Left renal cortex interstitium (tissue), 4 donors: ENCODE data around the gene LIX1L. TPM values are rescaled to one million over a fixed set of nuclear protein-coding genes. Genes with fewer than 3 reads are reported as not detected.

Source experiments
- DNase-seq, 4 donors: peaks; one replicate each; pipeline ENCODE4 v3.0.0-alpha.2; 2013; ENCODE audit warnings: low read depth in 4 of 4, low spot score in 2 of 4, missing footprints in 1 of 4
- polyA plus RNA-seq, 4 donors: library from polyadenylated mRNA; unstranded; fragments of 120-200 nt; gene quantifications; one replicate each; pipeline ENCODE4 v1.2.1, GENCODE V29; 2013; ENCODE audit not compliant: insufficient read length in 4 of 4

LIX1L gene
- polyA plus RNA-seq, 4 donors, result 23.9 to 28.0 (median 25.3) TPM

DNA sequence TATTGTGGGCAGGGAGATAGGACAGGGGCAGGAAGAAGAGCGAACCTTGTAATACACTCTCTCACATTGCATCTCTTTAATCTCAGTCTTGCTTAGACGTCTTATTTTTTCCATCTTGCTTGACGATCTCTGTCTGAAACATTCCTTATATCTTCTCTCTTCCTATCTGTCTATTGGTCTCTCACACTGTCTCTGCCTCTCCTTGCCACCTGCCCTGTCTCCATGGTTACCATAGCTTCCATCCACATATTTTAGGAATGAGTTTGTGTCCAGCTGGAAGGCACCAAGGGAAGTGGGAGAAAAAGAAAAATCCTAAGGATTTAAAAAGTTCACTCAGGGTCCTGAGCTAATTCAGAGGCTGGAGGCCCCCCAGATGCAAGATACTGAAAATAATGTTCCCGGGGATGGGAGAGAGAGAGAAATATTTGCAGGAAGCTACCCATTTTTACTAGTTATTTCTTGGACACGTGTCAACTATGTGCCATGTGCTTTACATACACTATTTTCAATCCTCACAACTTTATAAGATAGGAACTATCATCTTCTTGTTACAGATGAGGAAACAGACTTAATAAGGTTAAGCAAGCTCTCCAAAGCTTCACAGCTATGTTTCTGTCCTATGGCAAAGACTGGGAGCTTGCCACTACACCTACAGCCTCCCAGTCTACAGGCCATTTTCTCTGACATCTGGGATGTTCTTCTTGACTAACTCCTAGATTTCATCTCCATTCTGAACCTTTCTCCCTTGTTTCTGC lies 5.6 kb upstream of the LIX1L start:
- DNase-seq, result no peak

DNA sequence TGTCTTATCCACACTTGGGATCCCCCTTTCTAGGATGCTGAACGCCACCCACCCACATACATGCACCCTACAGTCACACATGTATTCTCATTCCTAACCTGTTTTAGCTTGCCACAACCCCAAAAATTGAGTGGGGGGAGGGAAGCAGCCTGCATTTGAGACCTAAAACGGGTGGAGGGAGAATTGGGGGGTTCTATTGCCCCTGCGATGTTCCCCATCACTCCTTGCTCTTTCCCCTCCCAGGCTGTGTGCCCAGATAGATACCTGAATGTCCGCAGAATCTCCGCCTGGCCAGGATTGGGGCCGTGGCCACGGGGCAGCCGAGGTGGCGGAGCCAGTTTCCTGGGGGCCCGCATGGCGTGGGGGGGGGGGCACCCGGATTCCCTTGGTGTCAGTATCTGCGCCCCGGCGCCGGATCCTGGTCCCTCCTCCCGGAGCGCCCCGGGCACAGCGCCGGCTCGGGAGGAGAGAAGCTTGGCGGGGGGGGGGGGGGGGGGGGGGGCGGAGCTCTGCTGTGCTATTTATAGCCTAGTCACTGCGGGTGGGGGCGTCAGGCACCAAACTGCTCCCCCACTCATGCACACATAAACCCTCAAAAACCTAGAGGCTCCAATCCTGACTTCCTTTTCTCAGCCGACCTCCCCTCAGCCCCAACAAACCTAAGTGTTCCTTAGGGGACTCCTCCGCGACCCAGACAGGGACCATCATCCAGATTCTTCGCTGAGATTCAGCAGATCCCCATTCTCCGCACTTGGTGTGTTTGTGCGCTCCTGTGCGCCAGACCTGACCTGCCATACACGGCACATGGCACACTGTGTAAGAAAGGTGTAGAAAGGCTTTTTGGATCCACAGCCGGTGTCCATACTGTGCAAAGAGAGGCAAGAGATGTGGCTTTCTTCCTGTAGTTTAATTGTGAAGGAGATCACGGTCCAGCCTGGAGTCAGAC lies 4.6 kb upstream of the LIX1L start:
- no peak for DNase-seq

DNA sequence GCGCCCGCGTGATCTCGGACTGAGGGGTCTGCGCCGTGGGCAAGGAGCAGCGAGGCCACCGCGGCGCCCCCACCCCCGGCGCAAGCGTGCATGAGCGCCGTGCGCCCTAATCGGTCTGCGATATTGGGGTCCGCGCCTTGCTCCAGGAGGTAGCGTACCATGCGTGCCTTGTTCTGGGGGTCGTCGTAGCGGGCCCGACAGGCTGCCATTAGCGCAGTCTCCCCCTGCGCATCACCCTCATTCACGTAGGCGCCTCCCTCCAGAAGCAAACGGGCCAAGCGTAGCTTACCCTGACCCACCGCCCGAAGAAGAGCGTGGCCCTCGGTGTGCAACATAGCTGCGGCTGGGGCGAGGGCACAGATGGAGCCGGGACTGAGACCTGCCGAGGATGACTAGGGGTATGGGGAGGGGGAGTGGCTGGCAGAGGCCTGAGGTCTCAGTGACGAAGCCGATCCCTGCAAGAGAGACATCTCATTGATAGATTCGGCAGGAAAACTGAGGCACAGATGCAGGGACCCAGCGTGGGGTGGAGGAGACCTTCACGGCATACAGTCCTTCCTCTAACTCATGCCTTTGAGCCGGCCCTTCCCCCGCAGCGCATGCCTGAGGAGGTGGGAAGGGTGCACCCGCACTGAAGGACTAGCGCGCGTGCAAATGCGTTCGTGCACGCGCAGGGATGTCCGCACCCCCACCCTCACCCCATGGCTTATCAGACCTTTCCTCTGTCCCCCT lies 3.8 kb upstream of the LIX1L start:
- no peak for DNase-seq

DNA sequence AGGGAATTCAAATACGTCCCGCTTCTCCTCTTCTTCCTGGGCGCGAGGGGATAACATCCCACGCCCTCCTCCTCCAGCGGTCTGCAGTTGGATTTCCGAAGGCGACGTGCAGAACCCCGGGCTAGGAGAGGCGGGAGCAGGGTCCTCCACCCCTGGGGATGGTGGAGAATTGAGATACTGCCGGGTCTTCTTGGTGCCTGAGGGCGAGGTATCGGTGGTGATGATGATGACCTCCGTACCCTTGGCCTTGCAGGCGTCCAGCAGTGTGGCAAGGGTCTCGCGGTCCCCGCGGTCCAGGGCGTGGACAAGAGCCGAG lies 3.2 kb upstream of the LIX1L start:
- DNase-seq, result no peak

DNA sequence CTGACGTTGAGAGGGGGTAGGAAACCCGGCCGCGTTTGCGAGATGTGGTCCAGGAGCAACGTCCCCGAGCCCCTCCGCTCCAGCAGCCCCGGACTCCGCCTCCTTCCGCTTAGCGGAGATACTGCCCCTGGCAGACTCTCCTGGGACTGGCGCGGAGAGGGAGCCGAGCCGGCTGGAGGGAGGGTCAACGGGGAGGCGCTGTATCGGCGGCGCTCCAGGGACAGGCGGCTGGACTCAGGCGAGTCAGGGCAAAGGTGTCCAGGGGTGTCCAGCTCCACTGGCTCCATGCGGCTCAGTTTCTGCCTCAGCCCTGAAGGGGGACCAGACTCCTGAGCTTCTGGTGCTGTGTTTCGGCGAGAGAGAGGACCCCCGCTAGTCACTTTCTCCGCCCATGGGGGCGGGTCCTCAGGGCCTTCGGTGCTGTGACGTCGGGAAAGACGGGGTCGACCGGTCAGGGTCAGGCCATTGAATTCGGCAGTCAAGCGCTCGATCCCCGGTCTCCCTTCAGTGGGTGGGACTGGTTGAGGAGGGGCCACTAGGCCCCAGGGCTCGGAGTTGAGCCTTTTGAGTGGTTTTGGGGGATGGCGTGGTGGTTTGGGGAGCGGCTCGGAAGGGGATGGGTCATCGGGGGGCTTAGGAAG lies 2.8 kb upstream of the LIX1L start:
- peak in 2 of 4 donors; percentile 77 to 80 for DNase-seq

DNA sequence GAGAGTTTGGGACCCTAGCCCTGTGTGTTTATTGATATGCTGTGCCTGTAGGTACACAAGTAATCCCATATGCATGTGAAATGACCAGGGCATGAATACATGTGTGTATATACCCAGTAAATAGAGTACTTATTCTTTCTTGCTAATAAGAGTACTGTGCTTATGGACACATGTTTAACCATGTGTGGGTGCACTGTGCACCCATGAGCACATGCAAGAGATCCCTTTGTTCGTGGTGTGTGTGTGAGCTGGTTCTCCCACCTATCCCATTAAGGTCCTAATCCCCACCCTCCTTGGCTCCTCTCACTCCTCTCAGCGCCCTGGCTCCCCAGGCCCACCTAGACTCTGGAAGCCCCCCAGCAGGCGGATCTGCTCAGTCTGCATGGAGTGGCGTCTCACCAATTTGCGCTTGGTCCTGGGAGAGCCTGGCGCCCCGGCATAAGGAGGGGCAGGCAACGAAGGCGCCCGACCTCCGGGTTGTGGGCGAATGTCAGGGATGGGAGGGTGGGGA lies 2.2 kb upstream of the LIX1L start:
- DNase-seq, result no peak

DNA sequence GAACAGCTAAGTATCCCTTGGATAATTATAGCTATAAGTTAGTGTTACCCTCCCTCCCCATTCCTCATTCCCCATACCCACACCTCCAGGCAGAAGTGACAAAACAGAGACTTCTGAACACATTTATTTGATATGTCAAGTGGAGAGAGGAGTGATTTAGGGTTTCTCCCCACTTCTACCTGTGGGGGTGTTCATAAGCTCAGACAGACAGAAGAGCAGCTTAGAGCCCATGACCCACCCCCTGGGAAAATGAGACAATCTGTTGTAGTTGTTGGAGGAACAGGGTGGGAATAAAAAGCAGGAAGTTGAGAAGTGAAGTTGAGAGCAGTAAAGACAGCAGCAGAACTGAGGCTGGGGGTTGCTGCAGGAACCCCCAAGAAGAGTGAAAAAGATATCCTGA lies 1.5 kb upstream of the LIX1L start:
- DNase-seq, result no peak

DNA sequence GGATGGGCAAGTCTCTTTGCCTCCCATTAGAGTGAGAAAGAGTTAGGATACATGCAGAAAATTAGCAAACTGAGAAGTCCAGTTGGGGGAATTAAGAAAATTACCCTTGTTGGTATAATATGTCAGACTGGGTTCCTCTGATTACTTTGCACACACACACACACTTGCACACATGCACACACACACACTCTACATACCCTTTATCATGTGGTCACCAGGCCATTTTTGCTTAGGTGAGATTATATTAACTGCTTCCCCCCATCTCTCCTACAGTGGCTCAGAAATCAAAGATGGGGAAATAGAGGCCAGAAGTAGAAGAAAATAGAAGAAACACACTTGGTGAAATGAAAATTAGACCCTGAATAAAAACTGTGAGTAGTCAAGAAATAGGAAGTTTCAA lies 917 bp upstream of the LIX1L start:
- DNase-seq, result no peak

DNA sequence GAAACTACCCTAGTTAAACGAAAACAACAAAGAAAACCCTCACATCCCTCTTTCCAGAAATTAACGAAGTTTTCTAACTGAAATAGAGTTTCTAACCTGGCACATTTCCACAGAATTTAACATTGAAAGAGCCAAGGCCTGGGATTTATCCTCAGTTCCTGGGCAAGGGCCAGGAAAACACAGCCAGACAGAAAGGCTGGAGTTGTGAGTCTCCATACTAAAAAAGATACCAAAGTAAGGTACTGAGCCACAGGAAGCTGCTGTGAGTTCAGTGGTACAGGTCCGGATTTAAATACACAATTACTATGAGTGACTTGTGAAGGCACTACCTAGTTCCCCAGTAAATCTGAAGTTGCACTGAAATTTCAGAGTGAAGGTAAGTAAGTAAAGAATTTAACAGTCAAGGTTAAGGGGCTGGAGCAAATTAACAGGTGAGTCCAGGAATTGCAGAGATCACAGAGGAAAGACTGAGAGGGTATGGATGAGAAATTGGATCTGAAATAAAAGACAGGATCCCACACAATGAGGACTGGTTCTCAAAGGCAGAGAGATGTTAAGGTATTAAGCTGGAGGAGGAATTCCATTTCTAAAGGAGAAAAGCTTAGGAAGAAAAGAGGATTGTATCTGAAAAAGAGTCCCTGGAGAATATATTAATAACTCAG lies 905 bp downstream of the LIX1L start:
- DNase-seq, result no peak

DNA sequence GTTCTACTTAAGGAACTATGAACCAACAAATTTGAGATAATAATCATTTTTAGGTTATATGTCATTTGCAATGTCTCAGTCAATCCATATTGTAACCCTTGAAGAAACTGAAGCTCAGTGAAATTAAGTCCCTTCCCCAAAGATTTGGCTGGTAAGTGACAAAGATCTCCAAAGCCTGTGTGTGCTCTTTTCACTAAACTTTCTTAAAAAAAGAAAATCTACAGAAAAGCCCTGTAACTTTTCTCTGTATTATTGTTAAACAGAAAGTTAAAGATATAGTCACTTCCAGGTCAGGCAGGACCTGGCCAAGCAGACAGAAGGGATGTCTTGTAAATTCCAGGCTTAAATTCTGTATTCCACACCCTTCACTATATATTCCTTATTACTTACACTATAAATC lies 1.5 kb downstream of the LIX1L start:
- DNase-seq, result no peak

DNA sequence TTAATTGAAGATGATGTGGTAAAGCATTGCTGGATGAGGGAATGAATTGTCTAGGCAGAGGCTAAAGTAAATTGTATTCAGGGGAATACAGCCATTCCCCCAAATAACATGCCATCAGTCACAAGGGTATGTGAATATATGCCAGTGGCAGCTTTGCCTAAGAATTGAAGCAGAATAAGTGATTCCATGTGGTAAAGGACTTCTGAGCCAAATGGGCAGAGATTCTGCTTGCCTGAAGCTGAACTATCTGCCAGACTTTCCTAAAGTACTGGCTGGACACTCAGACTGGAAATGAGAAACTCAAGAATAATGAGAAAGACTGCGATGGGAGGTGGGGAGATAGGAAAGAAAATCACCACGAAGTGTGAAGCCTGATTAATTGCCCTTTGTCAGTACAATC lies 2.4 kb downstream of the LIX1L start:
- DNase-seq, result no peak

DNA sequence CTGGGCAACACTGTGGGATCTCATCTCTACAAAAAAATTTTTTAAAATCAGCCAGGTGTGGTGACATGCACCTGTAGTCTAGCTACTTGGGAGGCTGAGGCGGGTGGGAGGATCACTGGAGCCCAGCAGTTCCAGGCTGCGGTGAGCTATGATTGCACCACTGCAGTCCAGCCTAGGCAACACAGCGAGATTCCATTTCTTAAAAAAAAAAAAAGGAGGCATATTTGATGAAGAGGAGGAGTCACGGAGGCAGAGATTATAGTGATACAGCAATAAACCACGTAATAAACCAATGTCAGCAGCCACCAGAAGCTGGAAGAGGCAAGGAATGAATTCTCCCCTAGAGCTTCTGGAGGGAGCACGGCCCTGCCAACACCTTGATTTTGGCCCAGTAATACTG lies 4.0 kb downstream of the LIX1L start:
- no peak for DNase-seq

DNA sequence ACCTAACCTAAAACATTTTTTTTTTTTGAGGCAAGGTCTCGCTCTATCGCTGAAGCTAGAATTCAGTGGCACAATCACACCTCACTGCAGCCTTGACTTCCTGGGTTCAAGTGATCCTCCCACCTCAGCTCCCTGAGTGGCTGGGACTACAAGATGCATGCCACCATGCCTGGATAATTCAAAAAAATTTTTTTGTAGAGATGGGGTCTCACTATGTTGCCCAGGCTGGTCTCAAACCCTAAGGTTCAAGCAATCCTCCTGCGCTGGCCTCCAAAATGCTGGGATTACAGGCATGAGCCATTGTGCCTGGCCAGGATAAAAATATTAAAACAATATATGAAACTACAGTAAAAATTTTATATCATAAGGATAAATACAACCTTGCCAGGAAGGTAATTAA lies 4.9 kb downstream of the LIX1L start:
- no peak for DNase-seq

DNA sequence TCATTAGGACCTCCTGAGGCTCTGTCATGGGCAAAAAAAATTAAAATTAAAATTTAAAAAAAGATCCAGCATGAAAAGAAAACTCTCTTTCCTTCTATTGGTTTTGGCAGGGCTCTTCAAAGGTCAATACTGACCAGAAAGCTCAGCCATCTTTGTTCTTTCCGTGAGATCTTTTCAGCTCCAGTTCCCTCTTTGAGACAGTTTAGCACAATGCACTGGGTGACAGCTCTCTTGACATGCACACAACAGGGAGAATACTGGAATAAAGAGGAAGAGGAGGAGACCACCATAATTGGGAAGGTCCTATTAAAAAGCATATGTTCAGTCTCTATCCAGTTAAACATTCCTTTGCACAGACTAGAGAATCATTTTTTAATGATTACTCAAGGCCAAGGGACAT lies 6.3 kb downstream of the LIX1L start:
- no peak for DNase-seq

DNA sequence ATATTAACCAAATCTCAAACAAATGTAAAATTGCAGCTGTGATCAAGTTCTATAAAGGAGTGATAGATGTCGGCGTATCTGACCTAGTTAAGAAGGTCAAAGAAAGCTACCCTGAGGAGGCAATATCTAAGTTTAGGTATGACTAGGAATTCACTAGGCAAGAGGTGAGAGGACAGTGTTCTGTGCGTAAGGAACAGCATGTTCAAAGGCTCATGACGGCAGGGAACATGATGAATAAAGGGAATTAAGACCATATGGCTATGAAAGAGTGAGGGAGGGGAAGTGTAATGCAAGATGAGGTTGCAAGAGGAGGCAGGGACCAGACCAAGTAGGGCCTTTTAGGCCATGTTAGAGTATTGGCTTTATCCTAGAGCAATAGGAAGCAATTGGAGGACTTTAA lies 8.6 kb downstream of the LIX1L start:
- DNase-seq, result no peak

DNA sequence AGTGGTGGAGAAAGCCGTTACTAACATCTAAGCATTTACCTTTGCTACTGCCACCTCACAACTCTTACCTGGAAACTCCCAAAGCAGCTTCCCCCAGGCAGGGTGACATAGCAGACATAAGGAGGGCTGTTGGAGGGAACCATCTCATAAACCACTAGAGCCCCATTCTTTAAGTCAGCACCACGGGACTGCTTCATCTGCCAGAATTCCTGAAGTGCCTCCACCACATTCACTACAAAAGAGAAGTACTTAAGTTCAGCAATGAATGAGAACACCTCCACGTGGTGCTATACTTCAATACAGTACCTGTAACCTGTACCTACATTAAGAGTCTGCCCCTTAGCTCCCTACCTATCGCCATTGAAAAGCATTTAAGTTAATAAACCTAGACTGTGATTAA lies 10.3 kb downstream of the LIX1L start:
- no peak for DNase-seq

DNA sequence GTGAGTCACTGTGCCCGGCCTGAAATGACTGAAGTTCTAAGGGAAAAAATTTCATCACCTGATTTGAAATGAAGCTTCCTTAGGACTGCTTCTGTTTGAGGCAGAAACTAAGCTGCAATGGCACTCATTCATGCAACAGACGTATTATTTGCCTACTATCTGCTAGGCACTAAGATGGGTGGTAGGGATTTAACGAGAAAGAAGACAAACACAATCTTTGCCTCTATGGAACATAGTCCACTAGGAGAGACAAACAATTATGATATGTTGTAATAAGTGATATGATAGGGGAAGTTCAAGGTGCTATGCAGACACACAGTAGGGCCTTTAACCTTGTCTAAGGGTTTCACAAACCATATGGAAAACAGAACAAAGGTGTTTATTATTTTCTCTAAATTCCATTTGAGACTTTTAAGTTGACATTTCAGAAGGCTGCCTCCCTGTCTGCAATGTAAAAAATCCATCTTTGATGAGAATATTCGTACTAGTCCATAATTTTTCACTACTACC lies 11.3 kb downstream of the LIX1L start:
- DNase-seq, result no peak

DNA sequence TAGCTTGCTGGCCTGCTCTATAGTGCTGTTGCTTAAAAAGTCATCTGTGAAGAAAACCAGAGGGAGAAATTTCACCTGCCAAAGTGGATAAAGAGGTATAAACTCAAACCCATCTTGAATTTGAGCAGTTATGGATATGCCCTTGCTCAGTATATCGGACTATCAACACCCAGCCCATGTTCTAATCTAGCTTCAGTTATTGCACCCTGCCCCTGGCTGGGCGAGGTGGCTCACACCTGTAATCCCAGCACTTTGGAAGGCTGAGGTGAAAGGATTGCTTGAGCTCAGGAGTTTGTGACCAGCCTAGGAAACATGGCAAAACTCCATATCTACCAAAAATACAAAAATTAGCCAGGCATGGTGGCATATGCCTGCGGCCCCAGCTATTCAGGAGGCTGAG lies 13.3 kb downstream of the LIX1L start:
- DNase-seq, result no peak

DNA sequence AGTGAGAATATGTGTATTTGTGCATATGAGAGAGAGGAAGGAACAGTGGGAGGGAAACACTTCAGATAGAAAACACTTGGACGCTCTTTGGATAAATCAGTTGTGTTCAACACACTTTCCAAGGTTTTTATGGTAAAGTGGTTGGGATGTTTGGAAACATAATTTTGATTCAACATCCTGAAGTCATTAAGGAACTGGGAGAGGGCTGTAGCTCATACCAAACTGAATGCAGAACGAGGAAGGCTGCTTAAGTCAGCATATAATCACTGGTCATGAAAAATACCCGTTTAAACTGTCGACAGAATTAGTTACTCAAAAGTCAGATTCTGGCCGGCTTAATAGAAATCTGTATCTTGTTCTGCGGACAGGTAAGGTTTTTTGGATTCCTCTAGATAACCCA lies 14.9 kb downstream of the LIX1L start:
- no peak for DNase-seq

DNA sequence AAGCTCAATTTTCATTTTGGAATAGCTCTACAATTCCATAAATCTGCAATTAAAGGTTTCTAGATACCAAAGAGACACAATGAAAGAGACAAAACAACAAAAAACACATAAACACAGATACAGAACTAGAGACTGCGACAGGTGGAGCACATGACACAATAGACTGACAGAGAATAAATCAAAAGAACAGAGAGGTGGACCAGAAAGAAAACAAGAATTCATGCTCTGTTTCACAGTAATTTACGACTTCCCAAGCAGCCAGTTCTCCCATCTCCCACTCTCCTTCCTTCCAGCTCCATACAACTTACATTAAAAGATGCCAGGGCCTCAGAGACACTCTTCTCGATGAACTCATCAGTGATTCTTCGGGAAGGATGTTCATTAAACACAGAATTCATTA lies 15.4 kb downstream of the LIX1L start:
- DNase-seq, result no peak
